Measurements from ENCODE around the gene GXYLT2.

GXYLT2 gene

DNA sequence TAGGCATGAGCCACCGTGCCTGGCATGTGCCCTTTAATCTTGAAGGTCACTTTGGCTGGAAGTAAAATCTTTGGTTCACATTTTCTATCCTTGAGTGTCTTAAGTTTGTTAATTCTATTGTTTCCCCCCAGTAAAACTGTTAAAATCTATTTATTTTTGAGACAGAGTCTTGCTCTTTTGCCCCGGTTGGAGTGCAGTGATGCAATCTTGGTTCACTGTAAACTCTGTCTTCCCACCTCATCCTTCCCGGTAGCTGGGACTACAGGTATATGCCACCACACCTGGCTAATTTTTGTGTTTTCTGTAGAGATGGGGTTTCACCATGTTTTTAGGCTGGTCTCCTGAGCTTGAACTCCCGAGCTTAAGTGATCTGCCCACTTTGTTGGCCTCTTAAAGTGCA is 116.5 kb downstream of the GXYLT2 start:
- DNase-seq (ENCODE audit: extremely low spot score), result no peak
- CTCF ChIA-PET, result interaction anchor here (1.6 kb wide), 1 partner anchor 52 kb away, joined by 4 read pairs; no protein-coding TSS in a partner anchor
- TF ChIP-seq, protein P1, sequence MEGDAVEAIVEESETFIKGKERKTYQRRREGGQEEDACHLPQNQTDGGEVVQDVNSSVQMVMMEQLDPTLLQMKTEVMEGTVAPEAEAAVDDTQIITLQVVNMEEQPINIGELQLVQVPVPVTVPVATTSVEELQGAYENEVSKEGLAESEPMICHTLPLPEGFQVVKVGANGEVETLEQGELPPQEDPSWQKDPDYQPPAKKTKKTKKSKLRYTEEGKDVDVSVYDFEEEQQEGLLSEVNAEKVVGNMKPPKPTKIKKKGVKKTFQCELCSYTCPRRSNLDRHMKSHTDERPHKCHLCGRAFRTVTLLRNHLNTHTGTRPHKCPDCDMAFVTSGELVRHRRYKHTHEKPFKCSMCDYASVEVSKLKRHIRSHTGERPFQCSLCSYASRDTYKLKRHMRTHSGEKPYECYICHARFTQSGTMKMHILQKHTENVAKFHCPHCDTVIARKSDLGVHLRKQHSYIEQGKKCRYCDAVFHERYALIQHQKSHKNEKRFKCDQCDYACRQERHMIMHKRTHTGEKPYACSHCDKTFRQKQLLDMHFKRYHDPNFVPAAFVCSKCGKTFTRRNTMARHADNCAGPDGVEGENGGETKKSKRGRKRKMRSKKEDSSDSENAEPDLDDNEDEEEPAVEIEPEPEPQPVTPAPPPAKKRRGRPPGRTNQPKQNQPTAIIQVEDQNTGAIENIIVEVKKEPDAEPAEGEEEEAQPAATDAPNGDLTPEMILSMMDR (IDR thresholded peaks at IDR 0.05; ENCODE audit: control extremely low read depth, extremely low read depth, low read depth, missing control alignments), result no peak
- POLR2A ChIA-PET, result no interaction called here

DNA sequence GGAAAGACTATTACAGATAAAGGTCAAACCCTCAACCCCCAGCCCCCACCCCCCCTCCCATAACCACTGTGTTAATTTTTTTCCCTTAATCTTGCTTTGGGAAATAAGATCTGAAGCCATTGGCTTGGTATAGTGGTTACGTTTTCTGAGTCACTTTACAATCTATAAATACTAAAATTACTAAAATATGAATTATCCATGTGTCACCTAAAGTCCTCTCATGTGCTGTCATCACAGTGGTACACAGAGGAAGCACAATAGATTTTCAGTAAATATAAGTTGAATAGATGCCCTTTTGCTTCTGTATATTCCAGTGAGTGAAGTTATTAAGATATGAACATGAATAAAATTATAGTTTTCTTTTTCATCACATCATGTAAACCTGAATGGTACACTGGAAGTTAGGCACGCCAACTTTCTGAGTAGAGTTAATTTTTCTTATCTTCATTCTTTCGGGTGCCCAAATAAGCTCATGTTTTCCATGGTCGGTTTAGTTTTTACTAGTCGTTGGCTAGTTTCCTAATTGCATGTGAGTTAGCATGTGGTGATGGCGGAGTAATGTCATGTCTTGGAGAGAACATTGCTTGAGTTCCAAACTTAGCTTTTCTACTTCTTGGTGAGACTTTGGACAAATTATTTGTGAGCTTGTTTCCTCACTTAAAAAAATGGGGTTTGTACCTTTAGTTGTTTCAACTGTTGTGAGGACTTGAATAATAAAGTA is 120.3 kb downstream of the GXYLT2 start:
- ChIA-PET CTCF (interaction anchor here (0.7 to 5.6 kb wide), 6 partner anchors 8 to 77 kb away, joined by 3 to 31 read pairs (median 4); partner anchors contain the start of gene PPP4R2), POLR2A (no interaction called here)
- no peak for DNase-seq (ENCODE audit: extremely low spot score)
- TF ChIP-seq, protein P1 (IDR thresholded peaks at IDR 0.05; ENCODE audit: control extremely low read depth, extremely low read depth, low read depth, missing control alignments), result no peak

DNA sequence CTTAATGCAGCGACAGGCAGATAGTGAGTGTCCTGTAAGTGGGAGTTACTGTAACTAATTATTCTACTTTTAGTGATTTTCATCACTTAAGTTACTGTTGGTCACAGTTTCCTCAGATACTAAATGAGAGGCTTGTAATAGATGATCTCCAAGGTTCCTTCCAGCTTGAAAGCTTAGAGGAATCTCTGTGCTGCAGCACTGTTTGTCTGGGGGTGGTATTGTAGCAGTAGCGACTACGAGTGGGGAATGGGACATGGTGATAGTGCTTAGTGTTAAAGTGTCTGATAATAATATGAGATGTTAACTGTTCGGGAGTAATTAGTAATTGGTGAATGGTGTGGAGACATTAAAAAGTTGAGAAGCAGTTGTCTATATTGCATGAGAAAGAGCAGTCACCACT is 121.2 kb downstream of the GXYLT2 start:
- ChIA-PET CTCF (interaction anchor here (0.7 to 5.6 kb wide), 7 partner anchors 8 to 77 kb away, joined by 3 to 31 read pairs (median 4); partner anchors contain the start of gene PPP4R2), POLR2A (no interaction called here)
- no peak for DNase-seq (ENCODE audit: extremely low spot score)

DNA sequence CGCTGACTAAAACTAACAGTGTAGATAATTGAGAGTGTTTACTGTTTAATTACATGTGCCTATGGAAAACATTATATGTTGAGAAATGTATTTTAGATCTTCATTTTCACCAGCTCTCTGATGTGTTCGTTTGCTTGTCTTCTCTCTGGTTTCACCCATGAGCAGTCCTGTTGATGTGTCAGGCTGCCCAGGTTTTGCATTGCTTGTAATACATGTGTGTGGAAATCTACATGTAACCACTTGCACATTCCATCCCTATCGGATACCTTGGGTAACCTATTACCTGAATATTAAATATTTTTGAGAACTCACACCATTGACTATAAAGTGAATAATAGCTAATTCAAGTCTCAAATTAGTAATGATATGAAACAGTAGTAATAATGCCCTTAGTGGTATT is 121.9 kb downstream of the GXYLT2 start:
- CTCF ChIA-PET, result interaction anchor here (1.2 to 5.6 kb wide), 4 partner anchors 10 to 18 kb away, joined by 3 to 31 read pairs (median 12); partner anchors contain the start of gene PPP4R2
- DNase-seq (ENCODE audit: extremely low spot score), result no peak
- POLR2A ChIA-PET, result no interaction called here
- TF ChIP-seq, protein P1 (IDR thresholded peaks at IDR 0.05; ENCODE audit: control extremely low read depth, extremely low read depth, low read depth, missing control alignments), result no peak

More for the DNA sequence above, 121.2 kb downstream of the GXYLT2 start:
- TF ChIP-seq, protein P1 (IDR thresholded peaks at IDR 0.05; ENCODE audit: control extremely low read depth, extremely low read depth, low read depth, missing control alignments), result no peak

DNA sequence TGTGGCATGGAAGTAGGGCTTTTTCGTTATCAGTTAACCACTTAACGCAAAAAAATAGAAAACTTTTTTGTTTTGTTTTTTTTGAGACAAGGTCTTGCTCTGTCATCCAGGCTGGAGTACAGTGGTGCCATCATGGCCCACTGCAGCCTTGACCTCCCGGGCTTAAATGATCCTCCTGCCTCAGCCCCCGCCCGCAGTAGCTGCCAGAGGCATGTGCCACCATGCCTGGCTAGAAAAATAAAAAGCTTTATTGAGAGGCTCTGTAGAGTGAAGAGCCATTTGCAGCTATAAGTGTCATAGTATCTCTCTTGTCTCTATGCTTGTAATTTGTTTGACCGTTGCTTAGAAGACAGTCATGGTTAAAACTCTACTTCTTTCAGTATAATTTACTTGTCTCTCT is 122.3 kb downstream of the GXYLT2 start:
- no peak for DNase-seq (ENCODE audit: extremely low spot score)
- TF ChIP-seq, protein P1 (IDR thresholded peaks at IDR 0.05; ENCODE audit: control extremely low read depth, extremely low read depth, low read depth, missing control alignments), result no peak
- ChIA-PET CTCF (interaction anchor here (1.2 to 5.6 kb wide), 4 partner anchors 10 to 18 kb away, joined by 3 to 31 read pairs (median 12); partner anchors contain the start of gene PPP4R2), POLR2A (no interaction called here)

DNA sequence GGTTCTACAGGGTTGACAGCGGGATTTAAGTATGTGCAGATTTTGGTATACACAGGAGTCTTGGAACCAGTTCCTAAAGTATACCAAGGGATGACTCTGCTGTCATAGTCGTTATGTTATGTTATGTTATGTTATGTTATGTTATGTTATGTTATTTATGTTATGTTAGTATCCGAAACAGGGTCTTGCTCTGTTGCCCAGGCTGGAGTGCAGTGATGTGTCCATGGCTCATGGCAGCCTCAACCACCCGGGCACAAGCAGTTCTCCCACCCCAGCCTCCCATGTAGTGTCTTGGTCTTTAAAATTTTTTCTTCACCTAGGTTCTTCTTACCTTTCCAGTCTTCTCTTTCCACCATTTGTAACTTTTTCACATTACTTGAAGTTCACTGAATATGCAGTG is 130.5 kb downstream of the GXYLT2 start:
- DNase-seq (ENCODE audit: extremely low spot score), result no peak
- TF ChIP-seq, protein P1 (IDR thresholded peaks at IDR 0.05; ENCODE audit: control extremely low read depth, extremely low read depth, low read depth, missing control alignments), result no peak
- CTCF ChIA-PET, result interaction anchor here (1.0 to 1.7 kb wide), 5 partner anchors 20 to 67 kb away, joined by 3 to 8 read pairs (median 3); no protein-coding TSS in a partner anchor
- POLR2A ChIA-PET, result no interaction called here
